T-helper 9 cell (primary cell): ENCODE measurements around the gene NFATC1.

Source experiments
- DNase-seq: peaks from one replicate; pipeline ENCODE4 v3.0.0-alpha.2; 2020

The NFATC1 gene

DNA sequence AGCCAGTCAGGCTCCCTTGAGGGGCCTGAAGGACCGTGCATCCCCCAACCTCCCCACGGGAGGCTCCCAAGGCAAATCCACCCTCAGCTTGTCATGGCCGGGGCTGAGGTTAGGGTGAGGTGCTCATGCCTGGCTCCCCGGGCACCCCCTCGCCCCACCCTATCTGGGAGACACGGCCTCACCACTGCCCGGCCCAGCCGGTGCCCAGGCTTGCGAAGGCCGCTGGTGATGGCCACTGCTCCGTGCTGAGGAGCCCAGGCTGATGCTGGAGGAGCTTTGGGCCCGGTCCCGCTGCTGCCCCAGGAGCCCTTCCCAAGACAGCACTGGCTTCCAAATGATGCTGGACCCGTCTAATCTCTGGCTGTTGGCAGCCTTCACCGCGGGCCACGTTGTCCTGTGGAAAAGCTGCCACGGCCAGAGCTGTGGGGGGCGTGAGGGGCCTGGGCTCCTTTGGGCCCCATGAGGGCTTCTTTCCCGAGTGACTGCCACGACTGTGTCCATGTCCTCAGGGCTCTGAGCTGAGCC is 148.2 kb downstream of the NFATC1 start:
- DNase-seq: no peak

GRCh38 chr18:79544386-79544963 is 148.7 kb downstream of the NFATC1 start:
- no peak for DNase-seq

GRCh38 chr18:79545255-79545654 is 149.5 kb downstream of the NFATC1 start:
- no peak for DNase-seq

DNA sequence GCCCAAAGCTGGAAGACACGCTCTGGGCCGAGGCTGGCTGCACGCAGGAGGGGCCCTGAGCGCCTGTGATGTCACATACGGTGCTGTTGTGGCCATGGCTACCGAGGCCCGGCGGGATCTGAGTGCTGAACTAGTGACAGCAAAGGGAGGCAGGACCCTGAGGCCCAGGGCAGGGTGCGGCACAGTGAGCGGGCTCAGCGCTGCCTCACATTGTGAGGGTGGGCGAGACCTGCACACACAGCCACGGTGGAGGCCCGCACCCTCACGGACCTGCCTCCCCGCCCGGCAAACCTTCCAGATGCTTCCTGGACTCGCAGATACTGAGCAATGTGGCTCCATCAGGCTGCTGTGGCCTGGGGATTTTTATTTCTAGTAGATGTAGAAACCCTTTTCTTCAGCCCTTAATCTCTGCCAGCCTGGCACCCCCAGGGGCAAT is 150.0 kb downstream of the NFATC1 start:
- no peak for DNase-seq

DNA sequence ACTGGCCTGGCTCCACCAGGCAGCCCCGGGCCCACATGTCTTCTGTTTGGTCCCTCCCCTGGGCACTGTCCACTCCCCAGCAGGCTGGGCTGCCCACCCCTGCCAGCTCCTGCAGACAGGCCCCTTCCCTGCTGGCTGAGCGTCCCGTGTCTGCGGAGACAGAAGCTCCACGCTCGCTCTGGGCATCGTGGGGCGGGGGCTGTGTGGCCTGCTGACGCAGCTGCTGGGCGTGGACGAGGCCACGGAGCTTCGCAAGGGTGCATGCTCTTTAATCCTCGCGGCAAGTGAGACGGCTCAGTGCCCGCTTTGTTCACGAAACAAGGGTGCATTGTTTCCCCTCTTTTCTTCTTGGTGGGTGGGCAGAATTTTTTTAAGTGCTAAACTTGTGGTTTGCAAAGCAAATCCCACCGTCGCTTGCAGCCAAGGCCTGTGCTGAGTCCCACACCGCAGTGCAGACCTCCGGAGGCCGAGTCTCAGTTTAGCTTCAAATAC is 151.1 kb downstream of the NFATC1 start:
- DNase-seq: no peak

GRCh38 chr18:79547413-79548076 is 151.8 kb downstream of the NFATC1 start:
- DNase-seq: no peak

GRCh38 chr18:79548077-79548450 is 152.3 kb downstream of the NFATC1 start:
- DNase-seq: no peak

- no peak for DNase-seq
These were observed 152.9 kb downstream of the NFATC1 start for GRCh38 chr18:79548621-79548985.

DNA sequence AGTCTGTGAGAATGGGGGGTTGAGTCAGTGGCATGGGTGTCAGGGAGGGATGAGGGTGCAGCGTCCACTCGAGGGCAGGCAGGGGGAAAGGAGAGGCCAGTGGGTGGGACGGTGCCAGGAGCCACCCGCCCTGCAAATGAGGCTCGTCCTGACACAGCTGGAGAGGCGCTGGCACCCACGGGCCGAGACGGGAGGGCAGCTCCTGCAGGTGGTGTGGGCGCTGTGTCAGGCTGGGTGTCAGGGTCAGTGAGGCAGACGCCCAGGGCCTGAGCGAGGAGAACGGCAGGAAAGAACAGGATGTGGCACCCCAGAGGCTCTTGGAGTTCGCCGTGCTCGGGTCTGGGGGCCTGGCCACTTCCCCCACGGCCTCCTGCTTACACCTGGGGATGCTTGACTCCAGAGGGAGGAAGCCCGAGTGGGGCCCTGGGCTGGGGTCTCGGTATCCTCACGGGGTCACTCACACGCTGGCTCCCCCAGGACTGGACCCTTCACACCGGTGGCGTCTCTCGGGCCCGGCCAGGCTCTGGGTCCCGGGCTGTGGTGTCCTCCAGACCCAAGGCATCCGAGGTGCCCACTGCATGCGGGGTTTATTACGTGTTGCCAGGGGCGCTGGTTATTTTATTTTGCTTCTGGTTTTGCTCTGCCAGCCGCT is 153.4 kb downstream of the NFATC1 start:
- DNase-seq: no peak

DNA sequence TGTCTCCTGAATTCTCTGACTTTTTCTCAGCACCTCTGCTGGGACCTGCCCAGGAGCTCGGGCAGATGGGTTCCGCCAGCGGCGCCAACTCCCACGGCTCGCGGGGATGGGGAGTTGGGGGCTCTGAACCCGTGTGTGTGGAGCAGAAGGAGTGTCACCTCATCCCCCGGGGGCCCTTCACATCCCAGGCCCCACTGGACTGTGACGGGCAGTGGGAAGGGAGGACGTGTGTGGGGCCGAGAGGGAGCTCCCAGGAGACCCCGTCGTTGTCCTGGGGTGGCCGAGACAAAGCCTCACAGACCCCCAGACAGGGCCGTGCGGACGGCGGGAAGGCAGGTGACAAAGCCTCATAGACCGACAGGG is 153.9 kb downstream of the NFATC1 start:
- DNase-seq: no peak

GRCh38 chr18:79552140-79552631 is 156.5 kb downstream of the NFATC1 start:
- DNase-seq: no peak

DNA sequence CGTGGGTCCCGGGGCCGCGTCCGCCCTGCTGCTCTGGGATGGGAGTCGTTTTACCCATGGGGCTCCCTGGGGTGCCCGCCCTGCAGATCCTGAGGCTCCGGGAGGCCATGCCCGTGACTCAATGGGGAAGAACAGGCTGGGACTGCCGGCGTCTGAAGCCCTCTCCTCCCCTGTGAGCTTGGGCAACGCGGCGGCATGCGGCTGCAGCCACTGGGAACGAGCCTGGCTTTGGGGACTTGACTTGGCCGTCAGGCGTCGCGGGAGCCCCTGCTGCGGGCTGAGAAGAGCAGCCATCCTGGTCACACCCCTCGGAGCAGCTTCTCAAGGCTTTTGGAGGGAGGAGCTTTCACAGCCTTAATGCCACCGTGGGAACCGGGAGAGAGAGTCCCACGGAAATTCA is 157.0 kb downstream of the NFATC1 start:
- no peak for DNase-seq

- no peak for DNase-seq
These were observed 157.4 kb downstream of the NFATC1 start for GRCh38 chr18:79553154-79553553.

- no peak for DNase-seq
These were observed 158.0 kb downstream of the NFATC1 start for GRCh38 chr18:79553696-79554095.

- no peak for DNase-seq
These were observed 158.6 kb downstream of the NFATC1 start for GRCh38 chr18:79554321-79554720.

DNA sequence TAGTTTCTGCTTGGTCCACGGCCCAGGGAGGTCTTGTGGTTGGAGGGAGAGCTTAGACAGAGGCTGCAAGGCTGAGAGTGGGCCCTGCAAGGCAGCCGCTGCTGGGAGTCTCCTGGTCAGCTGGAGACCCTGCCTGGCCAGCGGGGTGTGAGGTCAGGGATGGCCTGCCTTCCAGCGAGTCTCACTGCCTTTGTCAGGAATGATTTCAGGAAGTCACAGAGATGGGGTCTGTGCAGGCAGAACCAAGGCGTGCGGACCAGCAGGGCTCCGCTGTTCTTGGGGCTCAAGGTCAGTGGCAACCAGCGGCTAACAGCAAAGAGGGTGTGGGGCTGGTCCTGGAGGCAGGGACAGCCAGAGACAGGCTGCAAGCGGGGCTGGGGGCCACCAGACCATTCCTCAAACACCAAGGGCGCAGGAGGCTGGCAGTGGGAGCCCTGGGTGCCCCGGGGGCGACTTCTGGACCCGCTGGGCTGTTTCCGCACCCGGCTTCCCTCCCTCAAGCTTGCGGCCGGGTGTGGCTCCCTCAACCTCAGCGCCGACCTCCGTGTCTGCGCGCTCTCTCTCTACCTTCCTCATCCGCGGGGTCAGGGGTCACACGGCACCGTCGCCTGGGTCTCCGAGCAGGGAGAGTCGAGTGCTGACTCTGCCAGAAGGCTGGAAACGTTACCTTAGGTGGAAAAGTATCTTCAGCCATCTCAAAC is 159.4 kb downstream of the NFATC1 start:
- no peak for DNase-seq

GRCh38 chr18:79555885-79556284 is 160.2 kb downstream of the NFATC1 start:
- no peak for DNase-seq

DNA sequence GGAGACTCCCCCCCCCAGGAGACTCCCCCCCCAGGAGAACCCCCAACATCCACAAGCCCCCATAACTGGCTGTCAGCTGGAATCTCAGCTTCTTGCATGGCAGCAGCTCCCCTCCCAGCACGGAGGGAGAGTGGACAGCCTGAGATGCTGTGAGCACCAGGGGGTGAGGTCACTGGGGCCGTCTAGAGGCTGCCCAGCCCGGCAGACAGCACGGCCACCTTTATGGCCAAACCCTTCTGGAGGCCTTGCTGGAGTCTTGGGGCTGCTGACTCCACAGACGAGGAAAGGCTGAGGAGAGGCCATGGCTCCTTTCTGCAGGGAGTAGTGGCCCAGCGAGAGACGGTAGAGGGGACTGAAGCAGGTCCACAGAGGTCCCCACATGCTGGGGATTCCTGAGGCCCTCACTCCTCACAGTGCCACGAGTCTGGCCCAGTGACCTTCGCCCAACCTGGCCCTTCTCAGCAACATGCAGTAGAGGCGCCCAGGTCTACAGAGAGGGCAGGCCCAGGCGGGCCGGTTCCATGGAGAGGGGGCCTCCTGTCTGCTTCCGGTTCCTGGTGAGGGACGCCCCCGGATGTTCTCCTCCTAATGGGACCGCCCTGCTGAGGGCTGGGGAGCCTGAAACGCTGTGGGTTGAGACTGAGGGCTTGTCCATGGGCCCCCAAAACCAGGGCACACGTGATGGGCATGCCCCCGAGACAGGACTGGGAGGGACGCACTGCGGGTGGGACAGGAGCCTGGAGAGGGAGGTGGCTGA is 161.3 kb downstream of the NFATC1 start:
- DNase-seq: no peak

DNA sequence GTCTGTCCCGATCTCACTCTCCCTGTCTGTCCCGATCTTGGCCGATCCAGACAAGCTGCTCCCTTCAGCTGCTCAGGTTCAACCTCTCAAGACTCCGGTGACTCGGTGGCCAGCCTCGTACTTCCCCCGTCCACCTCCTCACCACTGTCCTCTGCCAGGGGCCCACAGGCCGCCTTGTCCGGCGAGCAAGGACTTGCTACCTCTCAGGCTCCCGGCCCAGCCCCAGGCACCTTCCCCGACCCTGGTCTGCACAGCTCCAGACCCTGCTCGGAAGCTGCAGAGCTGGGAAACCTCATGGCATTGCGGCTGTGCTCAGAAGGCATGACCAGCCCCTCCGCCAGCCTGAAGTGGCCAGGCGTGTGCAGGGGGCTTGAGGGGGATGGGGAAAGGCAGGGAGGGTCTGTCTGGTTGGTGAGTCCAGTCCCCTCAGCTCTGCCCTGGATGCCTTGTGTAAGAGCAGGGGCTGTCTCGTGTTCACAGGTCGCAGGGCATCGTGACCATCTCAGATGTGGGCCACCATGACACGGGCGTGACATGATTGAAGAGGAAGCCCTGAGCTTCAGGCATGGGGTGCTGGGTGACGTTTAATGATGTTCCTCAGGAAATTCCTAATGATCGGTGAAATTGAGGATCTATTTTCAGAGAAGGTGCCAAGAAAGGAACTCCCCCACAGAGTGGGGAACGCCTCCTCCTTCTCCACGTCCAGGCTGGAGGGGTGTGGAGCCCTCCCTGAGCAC is 162.6 kb downstream of the NFATC1 start:
- no peak for DNase-seq

DNA sequence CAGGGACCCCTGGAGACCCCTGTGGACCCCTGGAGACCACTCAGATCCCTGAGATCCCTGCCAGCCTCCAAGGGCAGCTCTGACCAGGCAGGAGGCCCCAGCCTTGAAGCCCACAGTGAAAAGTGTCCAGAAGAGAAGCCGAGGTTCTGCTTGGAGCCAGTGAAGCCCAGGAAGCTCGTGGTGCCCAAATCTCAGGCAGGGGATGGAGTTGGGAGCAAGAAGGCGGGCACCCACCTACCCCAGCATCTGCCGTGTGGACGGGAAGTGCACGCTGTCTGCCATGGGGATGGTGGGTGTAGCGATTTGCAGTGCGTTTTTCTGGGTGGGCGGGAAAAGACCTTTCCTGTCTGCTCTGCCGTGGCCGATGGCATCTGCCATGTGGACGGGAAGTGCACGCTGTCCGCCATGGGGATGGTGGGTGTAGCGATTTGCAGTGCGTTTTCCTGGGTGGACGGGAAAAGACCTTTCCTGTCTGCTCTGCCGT is 163.2 kb downstream of the NFATC1 start:
- DNase-seq: no peak

DNA sequence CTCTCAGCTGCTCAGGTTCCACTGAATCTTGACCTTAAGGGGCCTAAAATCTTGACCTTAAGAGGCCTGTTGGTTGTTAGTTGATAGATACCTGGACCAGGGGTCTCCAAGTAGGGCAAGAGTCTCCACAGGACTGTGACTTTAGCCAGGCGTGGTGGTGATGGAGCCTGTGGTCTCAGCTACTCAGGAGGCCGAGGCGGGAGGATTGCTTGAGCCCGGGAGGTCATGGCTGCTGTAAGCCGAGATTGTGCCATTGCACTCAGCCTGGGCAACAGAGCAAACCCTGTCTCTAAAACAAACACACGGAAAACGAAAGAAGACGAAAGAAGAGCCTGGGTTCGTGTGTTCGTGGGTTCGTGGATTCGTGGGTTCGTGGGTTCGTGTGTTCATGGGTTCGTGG is 163.7 kb downstream of the NFATC1 start:
- DNase-seq: no peak
